Measurements from ENCODE around the gene C1QTNF5.

- TF ChIP-seq CTCF (IDR thresholded peaks at IDR 0.05; ENCODE audit: poor library complexity, severe bottlenecking) (no peak), EP300 (conservative IDR thresholded peaks at IDR 0.05; ENCODE audit: poor library complexity, severe bottlenecking) (no peak), SMC3 (conservative IDR thresholded peaks at IDR 0.05; ENCODE audit: poor library complexity) (no peak), POLR2AphosphoS5 (IDR thresholded peaks at IDR 0.05) (no peak)
Measured at GRCh38 chr11:119319700-119320239, 20.9 kb downstream of the C1QTNF5 start.
